K562 (cell line): Measurements from ENCODE around the gene ACCSL. TPM values are rescaled to one million over a fixed set of nuclear protein-coding genes. Genes with fewer than 3 reads are reported as not detected.
A peak's percentile ranks its signal among the peaks of the same experiment; 100 is the strongest.

Experiments
- HSF4 ChIP-seq: fragments of 250-450 bp; sonication (Bioruptor Pico); IDR thresholded peaks from 2 replicates; pipeline ENCODE4 v2.1.2; 2022; ENCODE audit warnings: mild to moderate bottlenecking, moderate library complexity, borderline replicate concordance
- ZBTB40 ChIP-seq, 2 experiments: fragments of 450-650 bp in 1 of 2; sonication (generic) in 1 of 2; formaldehyde crosslinking in 1 of 2; IDR thresholded peaks; 2 replicates each; pipeline versions ENCODE4 v1.7.1 to v1.9.0; 2016 to 2022; ENCODE audit warnings: inconsistent platforms in 1 of 2, mild to moderate bottlenecking in 1 of 2, missing genetic modification reagents in 1 of 2
- ZNF318 ChIP-seq, 2 experiments: fragments of 450-650 bp; IDR thresholded peaks; 2 replicates each; pipeline ENCODE4 v1.6.1; 2016; ENCODE audit warnings: mild to moderate bottlenecking in 2 of 2, borderline replicate concordance in 1 of 2, low read depth in 1 of 2, moderate library complexity in 1 of 2
- ZNF384 ChIP-seq: IDR thresholded peaks from 2 replicates; pipeline ENCODE4 v1.6.1; 2012; ENCODE audit warnings: low read depth, low read length, improper control_type of control experiment
- polyA plus RNA-seq, 8 experiments: library from polyadenylated mRNA; depleted of rRNA in 4 of 8; stranded (reverse) in 5 of 8; unstranded in 3 of 8; fragments of >200 nt; fragmentation: Nextera tagmentation in 2 of 8; fragmentation: Illumina TruSeq in 1 of 8; extraction: Ambion mirVana in 2 of 8; extraction: Trizol in 1 of 8; gene quantifications; 2 replicates each; pipeline versions ENCODE4 v1.2.1 to v1.2.3, GENCODE V29; 2011 to 2014; ENCODE audit warnings: inconsistent platforms in 1 of 8, missing spikeins in 1 of 8
- total RNA-seq, 7 experiments: library from RNA; depleted of rRNA in 6 of 7; stranded (reverse); fragments of >200 nt in 6 of 7; fragmentation: Illumina TruSeq in 2 of 7; extraction: Trizol in 2 of 7; gene quantifications; 2 replicates each; pipeline versions ENCODE4 v1.2.1 to v1.2.3, GENCODE V29; 2011 to 2021; ENCODE audit warnings: low replicate concordance in 1 of 7

Gene ACCSL
- total and polyA plus RNA-seq, 9 of the 15 experiments (the other 6 are each of a cell fraction or from before 2014, with no cell fraction given) = not detected

- TF ChIP-seq ZBTB40 (IDR thresholded peaks at IDR 0.05) (no peak; the same call in 1 of the 2 replicates), ZBTB40 (CRISPR knock-in tag; IDR thresholded peaks at IDR 0.05) (peak; percentile 2; the same call in 1 of the 2 replicates), HSF4 (CRISPR knock-in tag) (no peak), ZNF318 (IDR thresholded peaks at IDR 0.05; ENCODE audit: borderline replicate concordance in 1 of 2, low read depth in 1 of 2) (no peak), ZNF384 (0 out of 2 replicates have a peak, but pooled peaks have one; percentile 18)
Measured at GRCh38 chr11:44065841-44066731, 18.3 kb downstream of the ACCSL start, which contains the start of gene ACCS (continued).
